ENCODE measurements around the gene ITIH2.

ITIH2 gene

DNA sequence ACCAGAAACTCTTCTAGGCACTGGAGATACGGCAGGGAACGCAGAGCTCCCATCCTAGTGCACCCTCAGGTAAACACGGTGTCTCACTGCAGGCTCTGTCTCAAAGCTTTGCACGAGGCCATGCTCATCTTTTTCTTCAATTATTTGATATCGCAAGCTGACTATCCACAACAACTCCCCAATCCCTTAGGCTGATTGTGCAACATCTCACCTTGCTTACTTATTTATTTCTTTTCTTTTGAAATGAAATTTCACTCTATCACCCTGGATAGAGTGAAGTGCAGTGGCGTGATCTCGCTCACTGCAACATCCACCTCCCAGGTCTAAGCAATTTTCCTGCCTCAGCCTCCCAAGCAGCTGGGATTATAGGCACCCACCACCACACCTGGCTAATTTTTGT is 12.4 kb downstream of the ITIH2 start:
- no peaks in the 10 kb centered on the region for H3K9me3 ChIP-seq (ENCODE audit: insufficient read depth, low read length)
- no peak overlapping the region for H3K4me3 ChIP-seq (ENCODE audit: low read length)
- no peak for TF ChIP-seq EZH2phosphoT487 (IDR thresholded peaks at IDR 0.05; ENCODE audit: low read depth)
- H3K4me2 ChIP-seq (ENCODE audit: low read length), result no peak overlapping the region
- no peaks in the 10 kb centered on the region for H4K20me1 ChIP-seq (ENCODE audit: insufficient read depth, low read length)
- no peaks in the 10 kb centered on the region for H3K79me2 ChIP-seq (ENCODE audit: low read length)
- H3K27me3 ChIP-seq (ENCODE audit: low read depth, low read length), result no peaks in the 10 kb centered on the region
- H3K36me3 ChIP-seq (replicated peaks; ENCODE audit: low read depth, low read length), result no peaks in the 10 kb centered on the region
- H3K27ac ChIP-seq (ENCODE audit: low read length), result no peak overlapping the region
- no peak overlapping the region for H3K9ac ChIP-seq (ENCODE audit: low read length)
- no peak overlapping the region for H2AFZ ChIP-seq (ENCODE audit: low read depth, low read length)
- peaks cover 3% of the 10 kb centered on the region; the same call in 1 of the 2 replicates for H3K4me1 ChIP-seq (ENCODE audit: low read length)

DNA sequence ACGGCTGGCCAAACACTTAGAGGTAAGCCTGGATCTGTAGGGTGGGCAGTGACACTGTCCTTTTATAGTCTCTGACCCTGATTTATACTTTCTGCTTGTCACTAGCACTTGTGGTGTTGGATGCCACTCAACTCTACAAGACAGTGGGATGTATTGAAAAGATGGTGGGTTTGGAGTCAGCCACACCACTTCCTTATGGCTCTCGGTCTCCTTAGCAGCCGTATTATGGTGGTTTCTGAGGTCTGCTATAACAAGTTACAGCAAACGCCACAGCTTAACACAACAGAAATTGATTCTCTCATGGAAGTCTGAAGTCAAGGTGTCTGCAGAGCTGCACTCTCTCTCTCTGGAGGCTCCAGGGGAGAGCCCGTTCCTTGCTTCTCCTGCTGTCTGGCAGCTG is 14.7 kb downstream of the ITIH2 start:
- Histone ChIP-seq H3K9me3 (ENCODE audit: insufficient read depth, low read length) (no peaks in the 10 kb centered on the region), H2AFZ (ENCODE audit: low read depth, low read length) (no peak overlapping the region), H4K20me1 (ENCODE audit: insufficient read depth, low read length) (no peaks in the 10 kb centered on the region), H3K27ac (ENCODE audit: low read length) (no peak overlapping the region), H3K4me3 (ENCODE audit: low read length) (no peak overlapping the region), H3K4me1 (ENCODE audit: low read length) (peaks cover 11% of the 10 kb centered on the region; the same call in 1 of the 2 replicates), H3K36me3 (replicated peaks; ENCODE audit: low read depth, low read length) (no peaks in the 10 kb centered on the region), H3K9ac (ENCODE audit: low read length) (no peak overlapping the region), H3K79me2 (ENCODE audit: low read length) (no peaks in the 10 kb centered on the region), H3K4me2 (ENCODE audit: low read length) (no peak overlapping the region), H3K27me3 (ENCODE audit: low read depth, low read length) (no peaks in the 10 kb centered on the region)
- no peak for TF ChIP-seq EZH2phosphoT487 (IDR thresholded peaks at IDR 0.05; ENCODE audit: low read depth)

DNA sequence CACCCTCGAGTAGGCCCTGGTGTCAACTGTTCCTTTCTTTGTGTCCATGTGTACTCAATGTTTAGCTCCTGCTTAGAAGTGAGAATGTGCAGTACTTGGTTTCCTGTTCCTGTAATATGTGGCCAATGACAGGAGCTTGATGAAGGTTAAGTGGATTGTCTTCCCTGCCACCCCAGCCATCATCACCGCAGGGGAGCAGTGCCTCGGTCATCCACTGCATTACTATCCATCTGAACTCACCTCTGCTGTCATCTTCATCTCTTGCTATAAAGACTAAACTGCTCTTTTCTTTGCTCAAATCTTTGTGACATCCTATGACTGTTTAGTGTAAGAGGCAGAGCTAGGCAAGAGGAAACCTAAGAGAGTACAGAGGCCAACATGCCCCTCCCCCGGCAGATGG is 15.6 kb downstream of the ITIH2 start:
- no peak overlapping the region for H3K27ac ChIP-seq (ENCODE audit: low read length)
- no peak overlapping the region for H2AFZ ChIP-seq (ENCODE audit: low read depth, low read length)
- no peaks in the 10 kb centered on the region for H3K36me3 ChIP-seq (replicated peaks; ENCODE audit: low read depth, low read length)
- no peak overlapping the region for H3K4me2 ChIP-seq (ENCODE audit: low read length)
- no peak overlapping the region for H3K9ac ChIP-seq (ENCODE audit: low read length)
- H3K79me2 ChIP-seq (ENCODE audit: low read length), result no peaks in the 10 kb centered on the region
- peaks cover 11% of the 10 kb centered on the region; the same call in 1 of the 2 replicates for H3K4me1 ChIP-seq (ENCODE audit: low read length)
- H3K4me3 ChIP-seq (ENCODE audit: low read length), result no peak overlapping the region
- TF ChIP-seq, protein P1, sequence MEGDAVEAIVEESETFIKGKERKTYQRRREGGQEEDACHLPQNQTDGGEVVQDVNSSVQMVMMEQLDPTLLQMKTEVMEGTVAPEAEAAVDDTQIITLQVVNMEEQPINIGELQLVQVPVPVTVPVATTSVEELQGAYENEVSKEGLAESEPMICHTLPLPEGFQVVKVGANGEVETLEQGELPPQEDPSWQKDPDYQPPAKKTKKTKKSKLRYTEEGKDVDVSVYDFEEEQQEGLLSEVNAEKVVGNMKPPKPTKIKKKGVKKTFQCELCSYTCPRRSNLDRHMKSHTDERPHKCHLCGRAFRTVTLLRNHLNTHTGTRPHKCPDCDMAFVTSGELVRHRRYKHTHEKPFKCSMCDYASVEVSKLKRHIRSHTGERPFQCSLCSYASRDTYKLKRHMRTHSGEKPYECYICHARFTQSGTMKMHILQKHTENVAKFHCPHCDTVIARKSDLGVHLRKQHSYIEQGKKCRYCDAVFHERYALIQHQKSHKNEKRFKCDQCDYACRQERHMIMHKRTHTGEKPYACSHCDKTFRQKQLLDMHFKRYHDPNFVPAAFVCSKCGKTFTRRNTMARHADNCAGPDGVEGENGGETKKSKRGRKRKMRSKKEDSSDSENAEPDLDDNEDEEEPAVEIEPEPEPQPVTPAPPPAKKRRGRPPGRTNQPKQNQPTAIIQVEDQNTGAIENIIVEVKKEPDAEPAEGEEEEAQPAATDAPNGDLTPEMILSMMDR (IDR thresholded peaks at IDR 0.05; ENCODE audit: low read depth, low read length), result no peak
- no peaks in the 10 kb centered on the region for H3K27me3 ChIP-seq (ENCODE audit: low read depth, low read length)
- no peaks in the 10 kb centered on the region for H4K20me1 ChIP-seq (ENCODE audit: insufficient read depth, low read length)
- H3K9me3 ChIP-seq (ENCODE audit: insufficient read depth, low read length), result no peaks in the 10 kb centered on the region

DNA sequence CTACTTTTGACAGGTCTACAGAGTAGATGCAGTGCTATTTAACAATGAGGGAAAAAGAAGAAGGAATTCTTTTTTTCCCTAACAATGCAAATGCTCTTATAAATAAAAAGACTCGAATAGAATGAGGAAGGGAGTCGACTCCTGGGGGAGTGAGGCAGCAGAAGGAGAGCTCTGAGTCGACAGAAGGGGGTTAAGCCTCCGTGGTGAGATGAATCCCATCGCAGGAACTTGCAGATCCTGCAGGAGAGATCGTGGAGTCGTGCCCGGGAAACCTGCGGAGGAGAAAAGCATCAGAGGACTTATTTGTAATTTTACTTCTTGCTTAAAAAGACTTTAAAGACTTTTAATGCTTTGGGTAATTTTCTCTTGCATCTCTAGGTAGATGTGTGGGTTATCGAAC is 17.4 kb downstream of the ITIH2 start:
- no peak overlapping the region for H2AFZ ChIP-seq (ENCODE audit: low read depth, low read length)
- no peaks in the 10 kb centered on the region; the same call in 1 of the 2 replicates for H3K27me3 ChIP-seq (ENCODE audit: low read depth, low read length)
- no peak overlapping the region for H3K27ac ChIP-seq (ENCODE audit: low read length)
- TF ChIP-seq EZH2phosphoT487 (IDR thresholded peaks at IDR 0.05; ENCODE audit: low read depth), result no peak
- TF ChIP-seq, protein P1 (IDR thresholded peaks at IDR 0.05; ENCODE audit: low read depth, low read length), result no peak
- H3K4me2 ChIP-seq (ENCODE audit: low read length), result no peak overlapping the region
- H3K4me3 ChIP-seq (ENCODE audit: low read length), result no peak overlapping the region
- no peaks in the 10 kb centered on the region for H3K9me3 ChIP-seq (ENCODE audit: insufficient read depth, low read length)
- no peak overlapping the region for H3K9ac ChIP-seq (ENCODE audit: low read length)
- peaks cover 11% of the 10 kb centered on the region; the same call in 1 of the 2 replicates for H3K4me1 ChIP-seq (ENCODE audit: low read length)
- H4K20me1 ChIP-seq (ENCODE audit: insufficient read depth, low read length), result no peaks in the 10 kb centered on the region
- no peaks in the 10 kb centered on the region for H3K79me2 ChIP-seq (ENCODE audit: low read length)
- H3K36me3 ChIP-seq (replicated peaks; ENCODE audit: low read depth, low read length), result no peaks in the 10 kb centered on the region

DNA sequence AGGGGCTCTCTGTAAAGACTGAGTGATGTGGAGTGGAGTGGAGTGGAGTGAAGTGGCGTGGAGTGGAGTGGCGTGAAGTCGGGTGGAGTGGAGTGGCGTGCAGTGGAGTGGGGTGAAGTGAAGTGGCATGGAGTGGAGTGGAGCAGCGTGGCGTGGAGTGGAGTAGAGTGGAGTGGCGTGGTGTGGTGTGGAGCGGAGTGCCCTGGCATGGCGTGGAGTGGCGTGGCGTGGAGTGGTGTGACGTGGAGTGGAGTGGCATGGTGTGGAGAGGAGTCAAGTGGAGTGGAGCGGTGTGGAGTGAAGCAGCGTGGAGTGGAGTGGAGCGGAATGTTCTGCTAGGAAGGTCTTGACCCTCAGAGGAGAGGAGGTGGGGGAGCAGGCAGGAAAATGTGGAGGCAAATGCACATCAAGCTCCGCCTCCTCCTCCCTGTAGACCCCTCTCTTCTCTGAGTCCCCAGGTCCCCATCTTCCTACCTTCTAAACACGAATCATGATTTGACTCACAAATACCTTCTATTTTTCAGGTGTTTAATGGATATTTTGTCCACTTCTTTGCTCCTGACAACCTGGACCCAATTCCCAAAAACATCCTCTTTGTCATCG is 19.9 kb downstream of the ITIH2 start:
- H3K79me2 ChIP-seq (ENCODE audit: low read length), result no peaks in the 10 kb centered on the region
- TF ChIP-seq, protein P1 (IDR thresholded peaks at IDR 0.05; ENCODE audit: low read depth, low read length), result no peak
- TF ChIP-seq EZH2phosphoT487 (IDR thresholded peaks at IDR 0.05; ENCODE audit: low read depth), result no peak
- H3K4me2 ChIP-seq (ENCODE audit: low read length), result no peak overlapping the region
- H3K36me3 ChIP-seq (replicated peaks; ENCODE audit: low read depth, low read length), result no peaks in the 10 kb centered on the region
- no peaks in the 10 kb centered on the region for H4K20me1 ChIP-seq (ENCODE audit: insufficient read depth, low read length)
- H2AFZ ChIP-seq (ENCODE audit: low read depth, low read length), result no peak overlapping the region
- no peak overlapping the region for H3K9ac ChIP-seq (ENCODE audit: low read length)
- no peak overlapping the region for H3K27ac ChIP-seq (ENCODE audit: low read length)
- peaks cover 8% of the 10 kb centered on the region; the same call in 1 of the 2 replicates for H3K27me3 ChIP-seq (ENCODE audit: low read depth, low read length)
- no peak overlapping the region for H3K4me3 ChIP-seq (ENCODE audit: low read length)
- H3K9me3 ChIP-seq (ENCODE audit: insufficient read depth, low read length), result no peaks in the 10 kb centered on the region
- peaks cover 11% of the 10 kb centered on the region; the same call in 1 of the 2 replicates for H3K4me1 ChIP-seq (ENCODE audit: low read length)
